RWPE2 (cell line): ENCODE measurements around the gene TOMM40L.

Experiments used
- ATAC-seq: fragments of 200-7000 bp; cut with Tn5 transposase; 3 replicates; pipeline ENCODE4 v1.9.1; 2021; ENCODE audit warnings: low read depth
- DNase-seq: peaks from one replicate; pipeline ENCODE4 v3.0.0-alpha.2; 2020; ENCODE audit warnings: low spot score
- H3K27ac ChIP-seq: fragments of 450-650 bp; 2 replicates; pipeline ENCODE4 v1.5.1; 2017; ENCODE audit warnings: mild to moderate bottlenecking; ENCODE audit not compliant: poor library complexity, severe bottlenecking
- H3K27me3 ChIP-seq: fragments of 250-450 bp; sonication (Bioruptor Pico); 2 replicates; pipeline ENCODE4 v1.5.1; 2021; ENCODE audit warnings: mild to moderate bottlenecking, moderate library complexity; ENCODE audit not compliant: insufficient read depth, poor library complexity, severe bottlenecking
- H3K36me3 ChIP-seq: fragments of 250-450 bp; sonication (Bioruptor Pico); 2 replicates; pipeline ENCODE4 v1.5.1; 2020; ENCODE audit warnings: low read depth, mild to moderate bottlenecking, moderate library complexity
- H3K4me1 ChIP-seq: fragments of 250-450 bp; sonication (Bioruptor Pico); 2 replicates; pipeline ENCODE4 v1.5.1; 2021; ENCODE audit warnings: mild to moderate bottlenecking, moderate library complexity; ENCODE audit not compliant: insufficient read depth, poor library complexity, severe bottlenecking
- H3K4me3 ChIP-seq: fragments of 250-450 bp; sonication (Bioruptor Pico); 2 replicates; pipeline ENCODE4 v1.5.1; 2021; ENCODE audit warnings: mild to moderate bottlenecking, moderate library complexity; ENCODE audit not compliant: severe bottlenecking
- H3K9me3 ChIP-seq: fragments of 250-450 bp; sonication (Bioruptor Pico); 2 replicates; pipeline ENCODE4 v1.5.1; 2021; ENCODE audit warnings: mild to moderate bottlenecking, moderate library complexity; ENCODE audit not compliant: severe bottlenecking
- CTCF ChIP-seq: fragments of 450-650 bp; IDR thresholded peaks from one replicate; pipeline ENCODE4 v1.5.1; 2017; ENCODE audit warnings: mild to moderate bottlenecking, moderate library complexity; ENCODE audit not compliant: poor library complexity, severe bottlenecking

The TOMM40L gene

GRCh38 chr1:161266202-161266601 is 40.3 kb downstream of the TOMM40L start:
- Histone ChIP-seq H3K27ac (no peak overlapping the region), H3K4me1 (peaks cover 2% of the 10 kb centered on the region), H3K27me3 (no peaks in the 10 kb centered on the region), H3K4me3 (no peak overlapping the region), H3K36me3 (no peaks in the 10 kb centered on the region), H3K9me3 (no peaks in the 10 kb centered on the region)
- no peak for TF ChIP-seq CTCF
- no peak; the same call in 2 of the 3 replicates for ATAC-seq
- DNase-seq = no peak

- DNase-seq (no peak), ATAC-seq (no peak)
- no peak for TF ChIP-seq CTCF
- H3K9me3 ChIP-seq = no peaks in the 10 kb centered on the region
- no peak overlapping the region for H3K27ac ChIP-seq
- H3K4me3 ChIP-seq = no peak overlapping the region
- no peaks in the 10 kb centered on the region for H3K27me3 ChIP-seq
- H3K36me3 ChIP-seq = no peaks in the 10 kb centered on the region
- H3K4me1 ChIP-seq = no peaks in the 10 kb centered on the region
These were observed 41.0 kb downstream of the TOMM40L start for GRCh38 chr1:161266836-161267235.

GRCh38 chr1:161267321-161267720 is 41.5 kb downstream of the TOMM40L start:
- H3K4me1 ChIP-seq = no peaks in the 10 kb centered on the region
- no peaks in the 10 kb centered on the region for H3K9me3 ChIP-seq
- H3K4me3 ChIP-seq = no peak overlapping the region
- DNase-seq (no peak), ATAC-seq (no peak)
- no peaks in the 10 kb centered on the region for H3K36me3 ChIP-seq
- no peak for TF ChIP-seq CTCF
- H3K27me3 ChIP-seq = no peaks in the 10 kb centered on the region
- no peak overlapping the region for H3K27ac ChIP-seq

GRCh38 chr1:161273402-161273801 is 47.5 kb downstream of the TOMM40L start:
- H3K27ac ChIP-seq = no peak overlapping the region
- no peak for DNase-seq
- no peak for TF ChIP-seq CTCF
- no peak for ATAC-seq
- H3K9me3 ChIP-seq = no peaks in the 10 kb centered on the region
- no peaks in the 10 kb centered on the region for H3K4me1 ChIP-seq
- H3K27me3 ChIP-seq = peaks cover 5% of the 10 kb centered on the region
- no peak overlapping the region for H3K4me3 ChIP-seq
- H3K36me3 ChIP-seq = no peaks in the 10 kb centered on the region

GRCh38 chr1:161274874-161275273 is 49.0 kb downstream of the TOMM40L start:
- no peaks in the 10 kb centered on the region for H3K9me3 ChIP-seq
- ATAC-seq (no peak), DNase-seq (no peak)
- H3K4me1 ChIP-seq = no peaks in the 10 kb centered on the region
- TF ChIP-seq CTCF = no peak
- no peak overlapping the region for H3K4me3 ChIP-seq
- no peak overlapping the region for H3K27ac ChIP-seq
- peaks cover 5% of the 10 kb centered on the region for H3K27me3 ChIP-seq
- no peaks in the 10 kb centered on the region for H3K36me3 ChIP-seq
